ENCODE measurements around the gene COX6B2.

- TF ChIP-seq, protein P1, sequence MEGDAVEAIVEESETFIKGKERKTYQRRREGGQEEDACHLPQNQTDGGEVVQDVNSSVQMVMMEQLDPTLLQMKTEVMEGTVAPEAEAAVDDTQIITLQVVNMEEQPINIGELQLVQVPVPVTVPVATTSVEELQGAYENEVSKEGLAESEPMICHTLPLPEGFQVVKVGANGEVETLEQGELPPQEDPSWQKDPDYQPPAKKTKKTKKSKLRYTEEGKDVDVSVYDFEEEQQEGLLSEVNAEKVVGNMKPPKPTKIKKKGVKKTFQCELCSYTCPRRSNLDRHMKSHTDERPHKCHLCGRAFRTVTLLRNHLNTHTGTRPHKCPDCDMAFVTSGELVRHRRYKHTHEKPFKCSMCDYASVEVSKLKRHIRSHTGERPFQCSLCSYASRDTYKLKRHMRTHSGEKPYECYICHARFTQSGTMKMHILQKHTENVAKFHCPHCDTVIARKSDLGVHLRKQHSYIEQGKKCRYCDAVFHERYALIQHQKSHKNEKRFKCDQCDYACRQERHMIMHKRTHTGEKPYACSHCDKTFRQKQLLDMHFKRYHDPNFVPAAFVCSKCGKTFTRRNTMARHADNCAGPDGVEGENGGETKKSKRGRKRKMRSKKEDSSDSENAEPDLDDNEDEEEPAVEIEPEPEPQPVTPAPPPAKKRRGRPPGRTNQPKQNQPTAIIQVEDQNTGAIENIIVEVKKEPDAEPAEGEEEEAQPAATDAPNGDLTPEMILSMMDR (conservative IDR thresholded peaks at IDR 0.05): no peak
- TF ChIP-seq EZH2 (IDR thresholded peaks at IDR 0.05; ENCODE audit: low read depth): no peak
Observed at GRCh38 chr19:55352040-55352439, 2.5 kb downstream of the COX6B2 start.

Measured in PC-9 (cell line).